Stimulated activated naive CD4-positive, alpha-beta T cell treated with Interleukin-2 at 50 U/mL for 16 hours (primary cell): Measurements from ENCODE around the gene RNF167.
A peak's percentile ranks its signal among the peaks of the same experiment; 100 is the strongest.

ENCODE experiments used
- DNase-seq: peaks from one replicate; lab custom pipeline; 2025; lab: John Stamatoyannopoulos, UW

RNF167 gene

GRCh38 chr17:4953451-4953961 lies 13.4 kb downstream of the RNF167 start:
- no peak for DNase-seq

GRCh38 chr17:4955091-4955490 lies 15.0 kb downstream of the RNF167 start:
- no peak for DNase-seq

- DNase-seq: peak; percentile 33
Measured at GRCh38 chr17:4956493-4957061, 16.5 kb downstream of the RNF167 start.

GRCh38 chr17:4958102-4958501 lies 18.0 kb downstream of the RNF167 start:
- DNase-seq: no peak

- no peak for DNase-seq
Measured at GRCh38 chr17:4959261-4959965, 19.3 kb downstream of the RNF167 start.

GRCh38 chr17:4960279-4960922 lies 20.3 kb downstream of the RNF167 start:
- no peak for DNase-seq

- DNase-seq: no peak
Measured at GRCh38 chr17:4965311-4965986, 25.4 kb downstream of the RNF167 start.

GRCh38 chr17:4966844-4967538 lies 26.9 kb downstream of the RNF167 start:
- DNase-seq: peak; percentile 94

GRCh38 chr17:4967539-4968485 lies 27.7 kb downstream of the RNF167 start, which contains the start of gene SPAG7:
Gene SPAG7 (minus strand): TSS chr17:4967817. CDS start chr17:4967804, 13 bp downstream.
- peak; percentile 89 for DNase-seq

GRCh38 chr17:4968486-4969046 lies 28.5 kb downstream of the RNF167 start:
- peak; percentile 53 for DNase-seq

GRCh38 chr17:4969047-4969550 lies 29.0 kb downstream of the RNF167 start:
- DNase-seq: peak; percentile 63

- peak; percentile 63 for DNase-seq
Measured at GRCh38 chr17:4969551-4970173, 29.6 kb downstream of the RNF167 start.

GRCh38 chr17:4970273-4970672 lies 30.2 kb downstream of the RNF167 start:
- DNase-seq: no peak

- DNase-seq: no peak
Measured at GRCh38 chr17:4971826-4972225, 31.8 kb downstream of the RNF167 start.

- no peak for DNase-seq
Measured at GRCh38 chr17:4972322-4972721, 32.3 kb downstream of the RNF167 start.

GRCh38 chr17:4972752-4973151 lies 32.7 kb downstream of the RNF167 start:
- no peak for DNase-seq

- no peak for DNase-seq
Measured at GRCh38 chr17:4973256-4974114, 33.4 kb downstream of the RNF167 start.

GRCh38 chr17:4974115-4974670 lies 34.1 kb downstream of the RNF167 start:
- no peak for DNase-seq
